H1 (cell line): ENCODE measurements around the gene NOX5. TPM values are rescaled to one million over a fixed set of nuclear protein-coding genes. Genes with fewer than 3 reads are reported as not detected.

Experiments
- CTCF ChIA-PET: fragments of 300-600 bp; sonication (Branson Sonifier 250); formaldehyde crosslinking; loops from one replicate; lab custom pipeline; 2021; ENCODE audit not compliant: partially characterized antibody; lab: Charles Lee
- POLR2A ChIA-PET: fragments of 300-600 bp; sonication (Branson Sonifier 250); formaldehyde crosslinking; loops from one replicate; lab custom pipeline; 2021; ENCODE audit warnings: inconsistent platforms; ENCODE audit not compliant: partially characterized antibody; lab: Charles Lee
- DNase-seq, 2 experiments: peaks; one replicate each; pipeline versions ENCODE4 v3.0.0 to v3.0.0-alpha.2; 2010 to 2022; ENCODE audit warnings: low spot score in 2 of 2, low read depth in 1 of 2, mixed read lengths in 1 of 2
- FAIRE-seq: peaks from 2 replicates; lab custom pipeline; 2011; peaks lifted over from hg19 to GRCh38; lab: Jason Lieb, UNC
- H2AFZ ChIP-seq: 2 replicates; pipeline ENCODE4 v1.8.1; 2012; ENCODE audit warnings: low read length, inconsistent platforms
- H2AK5ac ChIP-seq: 2 replicates; pipeline ENCODE4 v1.6.1; 2013; ENCODE audit warnings: low read depth, low read length
- H2BK120ac ChIP-seq: replicated peaks from 2 replicates; pipeline ENCODE3; 2013; ENCODE audit warnings: low read depth, low read length, inconsistent platforms
- H2BK12ac ChIP-seq: 2 replicates; pipeline ENCODE4 v1.6.1; 2013; ENCODE audit warnings: low read depth, low read length
- H2BK15ac ChIP-seq: 2 replicates; pipeline ENCODE4 v1.6.1; 2013; ENCODE audit warnings: low read length
- H2BK20ac ChIP-seq: 2 replicates; pipeline ENCODE4 v1.6.1; 2013; ENCODE audit warnings: low read length
- H2BK5ac ChIP-seq: 2 replicates; pipeline ENCODE4 v1.6.1; 2013; ENCODE audit warnings: low read depth, low read length
- H3K14ac ChIP-seq: 2 replicates; pipeline ENCODE4 v1.6.1; 2013; ENCODE audit warnings: inconsistent platforms; ENCODE audit not compliant: insufficient read length
- H3K18ac ChIP-seq: 2 replicates; pipeline ENCODE4 v1.6.1; 2013; ENCODE audit warnings: low read length; ENCODE audit errors: extremely low read depth
- H3K23ac ChIP-seq: 2 replicates; pipeline ENCODE4 v1.6.1; 2013; ENCODE audit warnings: inconsistent platforms; ENCODE audit not compliant: insufficient read length
- H3K23me2 ChIP-seq: 2 replicates; pipeline ENCODE4 v1.6.1; 2013; ENCODE audit warnings: low read depth, low read length
- H3K27ac ChIP-seq: 2 replicates; pipeline ENCODE4 v1.6.1; 2011; ENCODE audit warnings: low read depth, low read length, inconsistent platforms
- H3K27me3 ChIP-seq, 4 experiments: replicated peaks in 1 of 4; 1 replicate in 1 of 4; 2 replicates in 3 of 4; pipeline versions ENCODE4 v1.6.1 to v1.8.1; 2011 to 2013; ENCODE audit warnings: low read length in 3 of 4, mild to moderate bottlenecking in 3 of 4, inconsistent platforms in 2 of 4, mixed read lengths in 2 of 4, moderate library complexity in 1 of 4; ENCODE audit not compliant: control insufficient read depth in 3 of 4, insufficient read depth in 3 of 4; ENCODE audit errors: extremely low read depth in 1 of 4
- H3K36me3 ChIP-seq, 4 experiments: 2 replicates each; pipeline versions ENCODE4 v1.6.1 to v1.8.1; 2011 to 2013; ENCODE audit warnings: mild to moderate bottlenecking in 4 of 4, low read length in 3 of 4, moderate library complexity in 2 of 4, control low read depth in 1 of 4, inconsistent platforms in 1 of 4; ENCODE audit not compliant: insufficient read depth in 4 of 4, control insufficient read depth in 2 of 4
- H3K4ac ChIP-seq: replicated peaks from 2 replicates; pipeline ENCODE3; 2013; ENCODE audit warnings: low read length, low read depth, mixed read lengths, inconsistent platforms; ENCODE audit not compliant: insufficient read length
- H3K4me1 ChIP-seq, 4 experiments: replicated peaks in 1 of 4; 1 replicate in 1 of 4; 2 replicates in 3 of 4; pipeline versions ENCODE4 v1.6.1 to v1.8.1; 2011 to 2013; ENCODE audit warnings: low read length in 3 of 4, inconsistent platforms in 2 of 4, mixed read lengths in 1 of 4; ENCODE audit not compliant: insufficient read depth in 4 of 4, control insufficient read depth in 3 of 4
- H3K4me2 ChIP-seq, 2 experiments: 2 replicates each; pipeline versions ENCODE4 v1.6.1 to v1.8.1; 2011 to 2013; ENCODE audit warnings: low read depth in 2 of 2, low read length in 2 of 2, control low read depth in 1 of 2, inconsistent platforms in 1 of 2, mild to moderate bottlenecking in 1 of 2; ENCODE audit not compliant: insufficient read depth in 1 of 2
- H3K4me3 ChIP-seq, 4 experiments: fragments of 200-600, 300-600 bp in 1 of 4; sonication (generic), shearing (Covaris generic), sonication (Bioruptor Twin) in 1 of 4; 2 replicates each; pipeline versions ENCODE4 v1.5.1 to v1.8.1; 2011 to 2016; ENCODE audit warnings: low read length in 4 of 4, low read depth in 3 of 4, control low read depth in 2 of 4, inconsistent platforms in 2 of 4, mild to moderate bottlenecking in 2 of 4, mixed read lengths in 1 of 4, moderate library complexity in 1 of 4; ENCODE audit not compliant: insufficient read depth in 2 of 4; ENCODE audit errors: extremely low read depth in 1 of 4
- H3K56ac ChIP-seq: replicated peaks from 2 replicates; pipeline ENCODE3; 2013; ENCODE audit warnings: low read depth, mild to moderate bottlenecking, mixed read lengths, low read length, inconsistent platforms; ENCODE audit not compliant: insufficient read length
- H3K79me1 ChIP-seq: 2 replicates; pipeline ENCODE4 v1.6.1; 2013; ENCODE audit warnings: low read depth, low read length, control low read depth
- H3K79me2 ChIP-seq, 2 experiments: 2 replicates each; pipeline versions ENCODE4 v1.6.1 to v1.8.1; 2012 to 2013; ENCODE audit warnings: low read length in 2 of 2, mild to moderate bottlenecking in 2 of 2, inconsistent platforms in 1 of 2; ENCODE audit not compliant: insufficient read depth in 2 of 2, control insufficient read depth in 1 of 2
- H3K9ac ChIP-seq, 4 experiments: replicated peaks in 1 of 4; 1 replicate in 1 of 4; 2 replicates in 3 of 4; pipeline versions ENCODE4 v1.6.1 to v1.8.1; 2011 to 2013; ENCODE audit warnings: low read depth in 3 of 4, low read length in 3 of 4, control low read depth in 2 of 4, mild to moderate bottlenecking in 2 of 4, moderate library complexity in 2 of 4, inconsistent platforms in 1 of 4; ENCODE audit errors: extremely low read depth in 1 of 4
- H3K9me3 ChIP-seq, 2 experiments: 2 replicates each; pipeline versions ENCODE4 v1.6.1 to v1.8.1; 2012 to 2013; ENCODE audit warnings: mild to moderate bottlenecking in 2 of 2, moderate library complexity in 2 of 2, control low read depth in 1 of 2, inconsistent platforms in 1 of 2, low read depth in 1 of 2, low read length in 1 of 2, mixed read lengths in 1 of 2; ENCODE audit not compliant: insufficient read depth in 2 of 2
- H4K20me1 ChIP-seq, 2 experiments: replicated peaks in 1 of 2; 2 replicates each; pipeline versions ENCODE3 to v1.8.1; 2011 to 2013; ENCODE audit warnings: inconsistent platforms in 2 of 2, low read length in 2 of 2, mild to moderate bottlenecking in 1 of 2; ENCODE audit not compliant: insufficient read depth in 2 of 2, control insufficient read depth in 1 of 2
- H4K5ac ChIP-seq: 2 replicates; pipeline ENCODE4 v1.6.1; 2013; ENCODE audit warnings: low read length, low read depth, mixed read lengths, inconsistent platforms; ENCODE audit not compliant: insufficient read length
- H4K8ac ChIP-seq: 2 replicates; pipeline ENCODE4 v1.8.0; 2013; ENCODE audit warnings: mild to moderate bottlenecking, moderate library complexity, low read length, inconsistent platforms; ENCODE audit not compliant: insufficient read depth; ENCODE audit errors: extremely low read depth
- H4K91ac ChIP-seq: replicated peaks from 2 replicates; pipeline ENCODE3; 2013; ENCODE audit warnings: low read length, mixed read lengths, inconsistent platforms; ENCODE audit not compliant: insufficient read length
- CBX5 ChIP-seq: fragments of 300-800, 300-1000 bp; sonication (generic); IDR thresholded peaks from 2 replicates; pipeline ENCODE4 v1.7.1; 2016; ENCODE audit warnings: antibody characterized with exemption, low read length, low read depth
- EZH2 ChIP-seq: fragments of 200-600 bp; sonication (generic); IDR thresholded peaks from 2 replicates; pipeline ENCODE4 v1.7.1; 2012; ENCODE audit warnings: low read depth, mild to moderate bottlenecking, moderate library complexity, low read length, inconsistent platforms; ENCODE audit not compliant: severe bottlenecking
- GABPA ChIP-seq: IDR thresholded peaks from 2 replicates; pipeline ENCODE4 v1.6.1; 2011; ENCODE audit warnings: mild to moderate bottlenecking, low read length, moderate library complexity, borderline replicate concordance; ENCODE audit not compliant: insufficient read depth
- HDAC6 ChIP-seq: IDR thresholded peaks from one replicate; pipeline ENCODE4 v1.7.1; 2012; ENCODE audit warnings: low read depth, mild to moderate bottlenecking, inconsistent platforms, low read length, moderate library complexity
- JUN ChIP-seq: IDR thresholded peaks from 2 replicates; pipeline ENCODE4 v1.6.1; 2011; ENCODE audit warnings: low read depth, mild to moderate bottlenecking, improper control_type of control experiment, low read length
- TCF12 ChIP-seq: IDR thresholded peaks from 2 replicates; pipeline ENCODE4 v1.6.1; 2011; ENCODE audit warnings: low read depth, mild to moderate bottlenecking, low read length
- TEAD4 ChIP-seq: IDR thresholded peaks from 2 replicates; pipeline ENCODE4 v1.6.1; 2012; ENCODE audit warnings: low read depth, low read length, inconsistent platforms, mixed read lengths
- YY1 ChIP-seq: IDR thresholded peaks from 2 replicates; pipeline ENCODE4 v1.6.1; 2011; ENCODE audit warnings: low read depth, mild to moderate bottlenecking, low read length
- WGBS, 2 experiments: shearing (Covaris generic) in 1 of 2; methylation state at CpG; one replicate each; pipeline versions ENCODE4 v1.1.6 to v1.1.7; 2013 to 2015; ENCODE audit warnings: low lambda C conversion rate in 2 of 2, mixed read lengths in 2 of 2, inconsistent platforms in 1 of 2, low coverage in 1 of 2, missing lambda C conversion rate in 1 of 2; ENCODE audit not compliant: insufficient replicate concordance in 2 of 2, insufficient coverage in 1 of 2, insufficient read length in 1 of 2; ENCODE audit errors: extremely low coverage in 1 of 2, missing lambda C conversion rate in 1 of 2; 5-methylcytosine and 5-hydroxymethylcytosine counted together
- polyA plus RNA-seq, 7 experiments: library from polyadenylated mRNA; depleted of rRNA in 3 of 7; stranded (reverse) in 5 of 7; unstranded in 2 of 7; fragments of >200 nt in 5 of 7; fragments of 200-250 nt in 2 of 7; gene quantifications; 1 replicate in 5 of 7; 2 replicates in 1 of 7; 4 replicates in 1 of 7; pipeline versions ENCODE4 v1.2.1 to v1.2.3, GENCODE V29; 2011 to 2013; ENCODE audit warnings: missing spikeins in 2 of 7, mixed read lengths in 2 of 7
- total RNA-seq: library from RNA; stranded (reverse); fragmentation: NEBNext Ultra II Directional; extraction: Animal tissue kit (Norgen Biotek cat#: 25700); gene quantifications from 2 replicates; pipeline ENCODE4 v1.2.1, GENCODE V29; 2021
- TF ChIP-seq, protein P1 (sequence below): IDR thresholded peaks from 2 replicates; pipeline ENCODE4 v1.6.1; 2011; ENCODE audit warnings: low read length, improper control_type of control experiment

The NOX5 gene
- total and polyA plus RNA-seq, 2 of the 8 experiments (the other 6 are each of a cell fraction or from before 2014, with no cell fraction given), result under 0.01 TPM; not detected in 1

DNA sequence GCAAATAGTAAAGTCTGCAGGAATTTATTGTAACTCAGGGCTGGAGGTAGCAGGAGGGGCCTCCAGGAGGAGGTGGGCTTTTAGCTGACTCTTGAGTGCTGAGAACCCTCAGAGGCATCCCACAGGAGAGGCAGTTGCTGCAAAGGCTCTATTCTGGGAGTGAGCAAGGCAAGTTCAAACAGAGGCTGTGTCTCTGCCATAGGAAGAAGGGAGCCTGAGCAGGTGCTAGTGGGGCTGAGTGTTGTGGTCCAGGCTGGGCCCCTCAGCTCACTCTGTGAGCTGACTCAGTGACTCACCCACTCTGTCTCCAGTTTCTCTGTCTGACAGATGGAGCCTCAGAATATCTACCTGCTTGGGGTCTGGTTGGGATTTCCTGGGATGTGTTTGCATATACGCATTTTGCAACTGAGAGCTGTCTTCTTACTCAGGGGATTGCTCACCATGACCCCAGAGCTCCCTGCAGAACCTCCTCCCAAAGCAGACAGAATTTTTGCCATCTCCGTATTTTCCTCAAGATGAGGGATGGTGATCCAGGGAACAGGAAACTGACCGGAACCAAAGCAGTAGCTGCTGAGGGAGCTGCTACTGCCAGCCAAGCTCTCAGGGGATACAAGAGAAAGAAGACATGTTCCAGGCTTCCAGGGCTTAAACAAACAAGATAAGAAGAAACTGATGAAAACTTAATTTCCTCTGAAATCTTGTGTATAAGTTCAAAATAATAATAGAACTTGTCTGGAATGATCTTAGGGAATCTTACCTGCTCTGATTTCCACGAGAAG lies 13.6 kb upstream of the NOX5 start:
- Histone ChIP-seq H2BK120ac (no peak overlapping the region), H4K20me1 (no peaks in the 10 kb centered on the region)

More for the DNA sequence above, 13.6 kb upstream of the NOX5 start:
- no peak for TF ChIP-seq HDAC6
- TF ChIP-seq TCF12, result no peak
- TF ChIP-seq TEAD4, result no peak
- TF ChIP-seq YY1, result no peak
- TF ChIP-seq EZH2, result no peak
- TF ChIP-seq JUN, result no peak
- TF ChIP-seq GABPA, result no peak
- TF ChIP-seq, protein P1, sequence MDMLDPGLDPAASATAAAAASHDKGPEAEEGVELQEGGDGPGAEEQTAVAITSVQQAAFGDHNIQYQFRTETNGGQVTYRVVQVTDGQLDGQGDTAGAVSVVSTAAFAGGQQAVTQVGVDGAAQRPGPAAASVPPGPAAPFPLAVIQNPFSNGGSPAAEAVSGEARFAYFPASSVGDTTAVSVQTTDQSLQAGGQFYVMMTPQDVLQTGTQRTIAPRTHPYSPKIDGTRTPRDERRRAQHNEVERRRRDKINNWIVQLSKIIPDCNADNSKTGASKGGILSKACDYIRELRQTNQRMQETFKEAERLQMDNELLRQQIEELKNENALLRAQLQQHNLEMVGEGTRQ, result no peak
- TF ChIP-seq CBX5, result no peak
- no peak overlapping the region for H3K9ac ChIP-seq
- no peak overlapping the region for H3K27ac ChIP-seq
- no peaks in the 10 kb centered on the region for H3K27me3 ChIP-seq
- no peak for DNase-seq
- no peaks in the 10 kb centered on the region for H3K23me2 ChIP-seq
- H2AFZ ChIP-seq, result no peak overlapping the region
- no peaks in the 10 kb centered on the region for H3K79me1 ChIP-seq
- peaks cover 2 to 16% (median 9%) of the 10 kb centered on the region in 4 experiments for H3K4me1 ChIP-seq
- no peak overlapping the region for H2BK12ac ChIP-seq
- H3K36me3 ChIP-seq, result no peaks in the 10 kb centered on the region
- H2BK15ac ChIP-seq, result no peak overlapping the region
- no peaks in the 10 kb centered on the region for H3K79me2 ChIP-seq
- no peak overlapping the region for H3K4me3 ChIP-seq
- H2BK20ac ChIP-seq, result no peak overlapping the region
- H3K14ac ChIP-seq, result no peak overlapping the region
- H3K4me2 ChIP-seq, result peak overlapping the region; percentile 4 to 47; a peak in 2 of 4 replicates
- ChIA-PET CTCF (interaction anchor here (0.9 to 2.4 kb wide), 5 partner anchors 9 to 34 kb away, joined by 3 to 11 read pairs (median 3); no protein-coding TSS in a partner anchor), POLR2A (no interaction called here)
- H4K5ac ChIP-seq, result no peak overlapping the region
- H3K23ac ChIP-seq, result no peak overlapping the region
- WGBS, 2 experiments, result 88% methylated on average over 4 of the region's 4 CpGs; no CpG with 5 or more reads in 1 of the 2 experiments
- no peaks in the 10 kb centered on the region for H3K9me3 ChIP-seq
- H4K91ac ChIP-seq, result no peak overlapping the region
- no peak overlapping the region for H3K4ac ChIP-seq
- H2AK5ac ChIP-seq, result no peak overlapping the region
- no peak for FAIRE-seq
- H2BK5ac ChIP-seq, result no peak overlapping the region
- H3K18ac ChIP-seq, result no peak overlapping the region
- no peak overlapping the region for H4K8ac ChIP-seq
- H3K56ac ChIP-seq, result no peak overlapping the region
